AG09319 (cell line): ENCODE measurements around the gene CDC14B.

Source experiments
- DNase-seq: peaks from one replicate; pipeline ENCODE4 v3.0.0-alpha.2; 2010; ENCODE audit warnings: low read depth; ENCODE audit errors: extremely low read depth
- CTCF ChIP-seq: IDR thresholded peaks from 2 replicates; pipeline ENCODE4 v1.5.1; 2011; ENCODE audit warnings: low read depth, mild to moderate bottlenecking, inconsistent platforms, low read length, moderate library complexity

The CDC14B gene

GRCh38 chr9:96478829-96479371, 140.7 kb downstream of the CDC14B start:
- no peak for TF ChIP-seq CTCF
- DNase-seq = no peak

GRCh38 chr9:96476591-96476990, 143.1 kb downstream of the CDC14B start:
- no peak for DNase-seq
- no peak for TF ChIP-seq CTCF

DNA sequence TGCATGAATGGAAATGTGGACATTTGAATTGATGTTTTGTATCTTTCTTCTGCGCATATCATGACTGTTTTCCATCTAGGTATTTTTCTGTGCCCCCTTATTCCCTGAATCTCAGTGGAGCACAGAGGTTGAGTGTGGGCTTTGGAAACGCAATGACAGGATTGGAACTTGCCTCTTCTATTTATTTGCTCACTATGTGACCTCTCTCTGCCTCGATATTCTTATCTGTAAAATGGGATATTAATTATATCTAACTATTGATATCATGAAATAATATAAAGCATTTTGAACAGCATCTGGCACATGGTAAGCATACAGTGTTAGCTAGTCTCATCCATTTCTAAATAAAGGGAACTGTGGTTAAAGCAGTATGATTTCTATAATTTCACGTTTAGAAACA, 143.6 kb downstream of the CDC14B start:
- DNase-seq = no peak
- no peak for TF ChIP-seq CTCF

GRCh38 chr9:96467784-96468183, 151.9 kb downstream of the CDC14B start:
- DNase-seq = no peak
- TF ChIP-seq CTCF = no peak

- TF ChIP-seq CTCF = no peak
- no peak for DNase-seq
Measured at GRCh38 chr9:96464426-96464825, 155.2 kb downstream of the CDC14B start.

DNA sequence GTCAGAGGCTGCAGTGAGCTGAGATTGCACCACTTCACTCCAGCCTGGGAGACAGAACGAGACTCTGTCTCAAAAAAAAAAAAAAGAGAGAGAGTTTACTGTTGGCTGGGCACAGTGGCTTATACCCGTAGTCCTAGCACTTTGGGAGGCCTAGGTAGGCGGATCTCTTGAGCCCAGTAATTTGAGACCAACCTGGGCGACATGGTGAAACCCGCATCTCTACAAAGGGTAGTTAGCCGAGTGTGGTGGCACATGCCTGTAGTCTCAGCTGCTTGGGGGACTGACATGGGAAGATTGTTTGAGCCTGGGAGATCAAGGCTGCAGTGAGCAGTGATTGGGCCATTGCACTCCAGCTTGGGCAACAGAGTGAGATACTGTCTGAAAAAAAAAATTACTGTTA, 157.1 kb downstream of the CDC14B start:
- no peak for DNase-seq
- no peak for TF ChIP-seq CTCF

DNA sequence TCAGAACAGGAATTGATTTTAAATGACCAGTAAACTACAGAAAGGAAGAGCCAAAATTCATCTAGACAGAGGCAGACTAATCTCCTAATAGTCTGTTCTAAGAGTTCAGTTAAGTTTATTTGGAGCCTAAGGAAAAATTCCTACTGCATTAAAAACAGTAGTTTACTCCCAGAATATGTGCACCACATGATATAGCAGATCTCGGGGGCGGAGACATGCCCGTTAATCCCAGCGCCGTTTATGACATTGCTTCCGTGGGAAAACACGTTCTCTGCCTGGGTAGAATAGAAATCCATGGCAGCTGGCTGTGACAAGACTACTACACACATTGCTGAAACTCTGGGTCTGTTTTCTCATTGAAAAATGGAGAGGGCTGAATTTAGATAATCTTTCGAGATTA, 158.3 kb downstream of the CDC14B start:
- DNase-seq = no peak
- TF ChIP-seq CTCF = no peak
